ENCODE data around the gene ITGA11.

- TF ChIP-seq, protein P1, sequence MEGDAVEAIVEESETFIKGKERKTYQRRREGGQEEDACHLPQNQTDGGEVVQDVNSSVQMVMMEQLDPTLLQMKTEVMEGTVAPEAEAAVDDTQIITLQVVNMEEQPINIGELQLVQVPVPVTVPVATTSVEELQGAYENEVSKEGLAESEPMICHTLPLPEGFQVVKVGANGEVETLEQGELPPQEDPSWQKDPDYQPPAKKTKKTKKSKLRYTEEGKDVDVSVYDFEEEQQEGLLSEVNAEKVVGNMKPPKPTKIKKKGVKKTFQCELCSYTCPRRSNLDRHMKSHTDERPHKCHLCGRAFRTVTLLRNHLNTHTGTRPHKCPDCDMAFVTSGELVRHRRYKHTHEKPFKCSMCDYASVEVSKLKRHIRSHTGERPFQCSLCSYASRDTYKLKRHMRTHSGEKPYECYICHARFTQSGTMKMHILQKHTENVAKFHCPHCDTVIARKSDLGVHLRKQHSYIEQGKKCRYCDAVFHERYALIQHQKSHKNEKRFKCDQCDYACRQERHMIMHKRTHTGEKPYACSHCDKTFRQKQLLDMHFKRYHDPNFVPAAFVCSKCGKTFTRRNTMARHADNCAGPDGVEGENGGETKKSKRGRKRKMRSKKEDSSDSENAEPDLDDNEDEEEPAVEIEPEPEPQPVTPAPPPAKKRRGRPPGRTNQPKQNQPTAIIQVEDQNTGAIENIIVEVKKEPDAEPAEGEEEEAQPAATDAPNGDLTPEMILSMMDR (IDR thresholded peaks at IDR 0.05), result no peak
- TF ChIP-seq EP300 (IDR thresholded peaks at IDR 0.05) (no peak), POLR2AphosphoS5 (IDR thresholded peaks at IDR 0.05) (no peak), POLR2A (IDR thresholded peaks at IDR 0.05; ENCODE audit: low read depth) (no peak)
Observed at GRCh38 chr15:68434021-68434420, 2.1 kb upstream of the ITGA11 start.
